Neuronal stem cell (in vitro differentiated cells): ENCODE data around the gene NGDN.
A peak's percentile ranks its signal among the peaks of the same experiment; 100 is the strongest.

Source experiments
- DNase-seq: peaks from one replicate; pipeline ENCODE4 v3.0.0-alpha.2; 2013; ENCODE audit warnings: low spot score
- H2AFZ ChIP-seq: one replicate; pipeline ENCODE4 v1.6.1; 2013; ENCODE audit warnings: mild to moderate bottlenecking, low read length, inconsistent platforms
- H2AK5ac ChIP-seq: 2 replicates; pipeline ENCODE4 v1.6.1; 2013; ENCODE audit warnings: low read depth, mild to moderate bottlenecking, inconsistent platforms, low read length, moderate library complexity, mixed read lengths
- H2BK120ac ChIP-seq: 2 replicates; pipeline ENCODE4 v1.6.1; 2013; ENCODE audit warnings: low read depth, mild to moderate bottlenecking, inconsistent platforms, low read length, moderate library complexity, mixed read lengths
- H2BK12ac ChIP-seq: one replicate; pipeline ENCODE4 v1.6.1; 2013; ENCODE audit warnings: low read length, inconsistent platforms
- H2BK15ac ChIP-seq: 2 replicates; pipeline ENCODE4 v1.6.1; 2013; ENCODE audit warnings: mild to moderate bottlenecking, low read length, inconsistent platforms, mixed read lengths
- H2BK5ac ChIP-seq: one replicate; pipeline ENCODE4 v1.6.1; 2013; ENCODE audit warnings: inconsistent platforms, mild to moderate bottlenecking, low read length, moderate library complexity
- H3K14ac ChIP-seq: one replicate; pipeline ENCODE4 v1.6.1; 2013; ENCODE audit warnings: low read length, inconsistent platforms
- H3K18ac ChIP-seq: 2 replicates; pipeline ENCODE4 v1.6.1; 2013; ENCODE audit warnings: low read length, inconsistent platforms
- H3K23ac ChIP-seq: 2 replicates; pipeline ENCODE4 v1.6.1; 2013; ENCODE audit warnings: low read depth, mild to moderate bottlenecking, mixed read lengths, low read length, inconsistent platforms; ENCODE audit not compliant: poor library complexity
- H3K27ac ChIP-seq: replicated peaks from 3 replicates; pipeline ENCODE4 v1.5.1; 2013; ENCODE audit warnings: low read length, inconsistent platforms
- H3K27me3 ChIP-seq, 3 experiments: 2 replicates each; pipeline ENCODE4 v1.6.1; 2013; ENCODE audit warnings: low read length in 3 of 3, mild to moderate bottlenecking in 2 of 3, inconsistent platforms in 1 of 3, low read depth in 1 of 3, mixed read lengths in 1 of 3, moderate library complexity in 1 of 3; ENCODE audit not compliant: control insufficient read depth in 3 of 3, insufficient read depth in 3 of 3
- H3K36me3 ChIP-seq, 2 donors: replicated peaks in 1 of 2; 2 replicates each; pipeline ENCODE4 v1.6.1; 2013; ENCODE audit warnings: low read length in 2 of 2; ENCODE audit not compliant: control insufficient read depth in 2 of 2, insufficient read depth in 2 of 2
- H3K4ac ChIP-seq: 2 replicates; pipeline ENCODE4 v1.6.1; 2013; ENCODE audit warnings: inconsistent platforms, mild to moderate bottlenecking, low read length, moderate library complexity
- H3K4me1 ChIP-seq, 2 donors: 1 replicate in 1 of 2; 2 replicates in 1 of 2; pipeline ENCODE4 v1.6.1; 2013; ENCODE audit warnings: low read length in 2 of 2, low read depth in 1 of 2; ENCODE audit not compliant: control insufficient read depth in 2 of 2, insufficient read depth in 1 of 2
- H3K4me2 ChIP-seq: one replicate; pipeline ENCODE4 v1.6.1; 2013; ENCODE audit warnings: mild to moderate bottlenecking, low read length, inconsistent platforms; ENCODE audit not compliant: insufficient read depth, poor library complexity, severe bottlenecking
- H3K4me3 ChIP-seq, 2 donors: 2 replicates each; pipeline ENCODE4 v1.5.1; 2013; ENCODE audit warnings: low read length in 2 of 2, mild to moderate bottlenecking in 2 of 2, inconsistent platforms in 1 of 2, moderate library complexity in 1 of 2
- H3K79me1 ChIP-seq: one replicate; pipeline ENCODE4 v1.6.1; 2013; ENCODE audit warnings: low read depth, mild to moderate bottlenecking, inconsistent platforms, low read length, moderate library complexity
- H3K9ac ChIP-seq: one replicate; pipeline ENCODE4 v1.6.1; 2013; ENCODE audit warnings: mild to moderate bottlenecking, low read depth, low read length, inconsistent platforms; ENCODE audit not compliant: poor library complexity
- H3K9me3 ChIP-seq, 2 donors: replicated peaks in 1 of 2; 2 replicates each; pipeline versions ENCODE3 to v1.6.1; 2013; ENCODE audit warnings: low read length in 2 of 2, mild to moderate bottlenecking in 2 of 2, inconsistent platforms in 1 of 2, low read depth in 1 of 2, mixed read lengths in 1 of 2, moderate library complexity in 1 of 2; ENCODE audit not compliant: control insufficient read depth in 2 of 2, insufficient read depth in 1 of 2
- H4K8ac ChIP-seq: one replicate; pipeline ENCODE4 v1.6.1; 2013; ENCODE audit warnings: low read depth, mild to moderate bottlenecking, inconsistent platforms, low read length, moderate library complexity
- H4K91ac ChIP-seq: one replicate; pipeline ENCODE4 v1.6.1; 2013; ENCODE audit warnings: low read length, low read depth, mild to moderate bottlenecking, inconsistent platforms; ENCODE audit not compliant: poor library complexity
- WGBS, 2 donors: extraction: QIAGEN DNeasy Blood & Tissue Kit; methylation state at CpG; one replicate each; pipeline ENCODE4 v1.1.7; 2013; ENCODE audit warnings: missing lambda C conversion rate in 2 of 2, mixed read lengths in 1 of 2; ENCODE audit not compliant: insufficient read length in 2 of 2, insufficient replicate concordance in 1 of 2; ENCODE audit errors: extremely low coverage in 2 of 2; 5-methylcytosine and 5-hydroxymethylcytosine counted together

Gene NGDN

DNA sequence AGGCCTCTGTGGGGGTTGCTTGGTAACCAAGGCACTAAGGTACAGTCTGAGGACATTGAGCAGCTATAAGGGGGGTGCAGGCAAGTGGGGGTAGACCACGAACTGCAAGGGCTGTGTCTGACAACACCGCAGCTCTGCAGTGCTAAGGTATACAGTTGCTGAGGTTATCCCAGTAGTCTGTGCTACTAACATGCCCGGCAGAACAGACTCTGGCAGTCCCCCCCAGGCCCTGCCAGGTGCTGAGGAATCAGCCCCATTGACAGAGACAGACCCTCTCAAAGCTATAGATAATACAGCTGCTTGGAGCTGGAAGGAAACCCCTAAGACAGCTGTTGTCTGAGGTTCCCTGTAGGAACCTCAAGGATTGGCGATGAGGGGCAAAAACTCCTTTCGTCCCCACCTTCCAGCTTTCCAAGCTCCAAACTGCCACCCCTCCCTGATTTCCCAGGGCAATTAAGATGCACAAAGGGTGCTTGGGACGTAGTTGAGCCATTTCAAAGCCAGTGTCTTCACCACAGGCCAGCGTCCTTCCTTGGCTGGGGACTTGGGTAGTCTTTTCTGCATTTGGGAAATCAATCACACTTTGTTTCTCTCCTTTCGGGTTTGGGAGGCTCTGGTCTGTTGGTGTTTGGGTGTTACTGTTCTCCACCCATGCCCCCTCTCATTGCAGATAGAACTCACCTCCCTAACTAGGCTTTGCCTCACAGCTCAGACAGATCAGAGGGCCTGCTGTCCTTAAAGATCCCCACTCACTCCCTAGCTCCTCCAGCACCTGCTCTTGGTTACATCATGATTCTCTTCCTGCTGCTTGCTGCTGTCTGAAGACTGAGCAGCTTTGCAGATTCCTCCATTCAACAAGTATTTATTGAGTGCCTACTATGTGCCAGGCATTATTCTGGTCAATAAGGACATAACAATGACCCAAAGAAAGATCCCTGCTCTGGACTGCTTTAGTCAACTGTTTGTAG lies 32.1 kb upstream of the NGDN start:
- WGBS, 2 donors, result no CpG with 5 or more reads among the region's 8 CpGs
- H3K9ac ChIP-seq, result no peak overlapping the region
- H2BK12ac ChIP-seq, result no peak overlapping the region
- H4K91ac ChIP-seq, result no peak overlapping the region
- peak overlapping the region; percentile 49 for H2AK5ac ChIP-seq
- peak overlapping the region; percentile 1 for H2BK5ac ChIP-seq
- H3K14ac ChIP-seq, result no peak overlapping the region
- H2BK120ac ChIP-seq, result no peak overlapping the region
- no peak for DNase-seq
- H3K4me3 ChIP-seq, result no peak overlapping the region
- H2BK15ac ChIP-seq, result no peak overlapping the region
- peak overlapping the region; percentile 76 for H2AFZ ChIP-seq
- no peaks in the 10 kb centered on the region for H3K36me3 ChIP-seq
- peaks cover 0 to 2% of the 10 kb centered on the region in 2 donors for H3K9me3 ChIP-seq
- H4K8ac ChIP-seq, result no peak overlapping the region
- no peaks in the 10 kb centered on the region for H3K27me3 ChIP-seq
- no peak overlapping the region for H3K4ac ChIP-seq
- H3K4me1 ChIP-seq, result peaks cover 43 to 49% of the 10 kb centered on the region in 2 donors
- no peak overlapping the region for H3K4me2 ChIP-seq
- no peak overlapping the region for H3K23ac ChIP-seq
- H3K27ac ChIP-seq, result peak overlapping the region; percentile 81
- H3K79me1 ChIP-seq, result peaks cover 2% of the 10 kb centered on the region
- H3K18ac ChIP-seq, result peak overlapping the region; percentile 65

DNA sequence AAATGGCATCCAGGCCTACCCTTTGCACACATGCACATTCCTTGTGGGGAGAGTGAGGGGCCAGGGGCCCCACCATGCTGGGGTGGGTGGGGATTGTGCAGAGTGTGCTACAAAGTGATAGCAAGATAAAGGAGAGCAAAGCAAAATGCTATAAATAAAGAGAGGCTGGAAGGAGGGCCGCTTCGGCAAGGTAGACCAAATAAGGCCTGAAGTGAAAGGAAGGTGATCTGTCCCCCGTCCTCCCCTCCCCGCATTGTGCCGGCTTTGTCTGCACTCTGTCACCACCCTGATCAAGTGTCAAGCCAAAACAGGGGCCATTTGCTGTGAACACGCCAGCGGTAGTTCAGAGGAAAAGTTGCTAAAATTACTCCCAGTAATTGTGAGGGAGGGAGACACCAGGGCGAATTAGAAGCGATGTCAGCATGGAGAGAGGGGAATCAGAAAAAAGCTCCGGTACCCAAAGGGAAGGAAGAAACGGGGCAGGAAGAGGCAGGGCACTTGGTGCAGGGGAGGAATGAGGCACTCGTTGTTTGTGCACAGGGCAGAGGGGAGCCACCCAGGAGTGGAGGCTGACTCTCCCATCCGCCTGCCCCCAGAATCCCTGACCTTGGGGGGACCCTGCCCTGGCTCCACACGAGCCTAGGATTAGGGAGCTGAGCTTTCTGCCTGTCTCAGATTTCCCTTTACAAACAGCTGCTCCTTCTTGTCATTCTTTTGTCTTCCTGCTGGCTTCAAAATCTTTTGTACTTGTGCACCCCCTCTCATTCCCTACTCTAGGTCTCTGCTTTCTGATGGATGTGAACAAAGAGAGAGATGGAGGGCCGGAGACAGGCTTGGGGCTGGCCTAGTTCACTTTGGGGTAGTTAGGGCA lies 31.2 kb upstream of the NGDN start:
- H3K9me3 ChIP-seq, result no peaks in the 10 kb centered on the region
- WGBS, 2 donors, result no CpG with 5 or more reads among the region's 15 CpGs
- peak overlapping the region; percentile 49 for H2AK5ac ChIP-seq
- H2BK12ac ChIP-seq, result no peak overlapping the region
- H3K4me2 ChIP-seq, result no peak overlapping the region
- H3K18ac ChIP-seq, result peak overlapping the region; percentile 89
- peaks cover 2% of the 10 kb centered on the region for H3K79me1 ChIP-seq
- H3K36me3 ChIP-seq, result no peaks in the 10 kb centered on the region
- peak overlapping the region; percentile 91 for H2AFZ ChIP-seq
- H3K27me3 ChIP-seq, result no peaks in the 10 kb centered on the region
- H2BK120ac ChIP-seq, result peak overlapping the region; percentile 48
- no peak overlapping the region for H4K91ac ChIP-seq
- peak overlapping the region; percentile 59 for H2BK5ac ChIP-seq
- no peak overlapping the region for H4K8ac ChIP-seq
- no peak overlapping the region for H2BK15ac ChIP-seq
- H3K23ac ChIP-seq, result no peak overlapping the region
- no peak overlapping the region for H3K14ac ChIP-seq
- DNase-seq, result peak; percentile 48
- H3K4ac ChIP-seq, result peak overlapping the region; percentile 87
- H3K27ac ChIP-seq, result peak overlapping the region; percentile 81
- no peak overlapping the region for H3K4me3 ChIP-seq
- no peak overlapping the region for H3K9ac ChIP-seq
- peaks cover 51 to 58% of the 10 kb centered on the region in 2 donors for H3K4me1 ChIP-seq

DNA sequence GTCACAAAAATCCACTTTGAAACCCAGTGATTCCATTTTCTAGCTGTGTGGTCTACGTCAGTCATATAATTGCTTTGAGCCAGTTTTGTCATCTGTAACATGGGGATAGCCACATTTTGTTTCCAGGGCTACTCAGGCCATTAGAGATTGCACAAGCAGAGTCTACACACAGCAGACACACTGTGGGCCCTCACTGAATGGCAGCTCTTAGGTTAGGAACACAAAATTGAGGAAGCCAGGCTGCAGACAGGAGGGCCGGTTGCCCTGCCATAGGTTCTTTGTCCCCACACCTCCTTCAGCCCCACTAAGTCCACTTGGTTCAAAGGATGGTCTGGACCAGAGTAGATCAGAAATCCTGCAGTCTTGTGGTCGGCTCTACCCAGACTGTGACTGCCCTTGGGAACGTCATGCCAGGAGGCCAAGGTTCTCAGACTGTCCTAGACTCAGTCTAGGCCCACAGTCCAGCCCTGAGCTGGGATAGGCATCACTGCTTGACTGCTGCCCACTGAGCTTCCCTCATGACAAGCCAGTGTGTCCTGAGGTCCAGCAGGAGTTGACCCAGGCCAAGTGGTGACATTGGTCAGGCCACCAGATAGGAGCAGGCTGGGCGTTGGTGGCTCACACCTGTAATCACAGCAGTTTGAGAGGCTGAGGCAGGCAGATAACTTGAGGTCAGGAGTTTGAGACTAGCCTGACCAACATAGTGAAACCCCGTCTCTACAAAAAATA lies 30.2 kb upstream of the NGDN start:
- Histone ChIP-seq H3K9ac (no peak overlapping the region), H3K14ac (peak overlapping the region; percentile 3), H3K27me3 (no peaks in the 10 kb centered on the region), H3K18ac (peak overlapping the region; percentile 92), H3K4ac (peak overlapping the region; percentile 39), H2AFZ (peak overlapping the region; percentile 91), H3K36me3 (no peaks in the 10 kb centered on the region), H4K8ac (no peak overlapping the region), H2AK5ac (peak overlapping the region; percentile 92), H4K91ac (peak overlapping the region; percentile 90), H3K27ac (peak overlapping the region; percentile 81), H2BK120ac (peak overlapping the region; percentile 22), H3K4me3 (no peak overlapping the region), H3K4me1 (peaks cover 51 to 64% of the 10 kb centered on the region in 2 donors), H3K23ac (no peak overlapping the region), H2BK15ac (peak overlapping the region; percentile 81), H3K4me2 (no peak overlapping the region), H2BK12ac (peak overlapping the region; percentile 97), H3K79me1 (peaks cover 2% of the 10 kb centered on the region), H3K9me3 (no peaks in the 10 kb centered on the region), H2BK5ac (peak overlapping the region; percentile 59)
- DNase-seq, result no peak
- WGBS, 2 donors, result no CpG with 5 or more reads among the region's 6 CpGs
